NK-92 treated with Interleukin-12 subunit alpha and Interleukin-12 subunit beta, amount 100 ng/mL, for 24 hours (cell line): ENCODE measurements around the gene NTN1.
"Not testable (repeated sequence)": the region's sequence is repeated elsewhere in the genome, so short reads cannot be mapped to it uniquely, and the experiment has no call there.

ENCODE experiments used
- DNase-seq: peaks from one replicate; lab custom pipeline; 2025; lab: John Stamatoyannopoulos, UW

Gene NTN1

GRCh38 chr17:9021158-9021991 lies at the start of gene NTN1:
NTN1 (plus strand) TSS chr17:9021510; CDS start chr17:9022374, 864 bp downstream.
- no peak for DNase-seq

DNA sequence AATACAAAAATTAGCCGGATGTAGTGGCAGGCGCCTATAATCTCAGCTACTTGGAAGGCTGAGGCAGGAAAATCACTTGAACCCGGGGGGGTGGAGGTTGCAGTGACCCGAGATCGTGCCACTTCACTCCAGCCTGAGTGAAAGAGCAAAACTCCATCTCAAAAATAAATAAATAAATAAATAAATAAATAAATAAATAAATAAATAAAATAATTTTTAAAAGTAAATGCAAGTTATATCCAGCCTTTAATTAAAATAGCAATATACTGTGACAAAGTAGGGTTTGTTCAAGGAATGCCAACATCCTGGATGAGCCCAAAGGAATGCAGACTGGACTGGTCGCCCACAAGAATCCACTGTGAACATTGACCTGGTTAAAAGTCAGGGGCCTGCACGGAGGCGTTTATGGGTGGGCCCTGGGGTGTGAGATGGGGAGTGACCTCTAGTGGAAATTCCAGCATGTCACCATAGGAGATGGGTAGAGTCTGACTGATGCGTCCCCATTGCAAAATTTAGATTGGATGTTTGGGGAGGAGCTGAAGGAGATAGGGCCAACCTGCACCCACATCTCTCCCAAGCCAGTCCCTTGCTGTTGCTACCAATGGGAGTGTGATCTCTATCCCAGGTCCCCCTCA lies 46.1 kb upstream of the NTN1 start:
- DNase-seq: no peak

DNA sequence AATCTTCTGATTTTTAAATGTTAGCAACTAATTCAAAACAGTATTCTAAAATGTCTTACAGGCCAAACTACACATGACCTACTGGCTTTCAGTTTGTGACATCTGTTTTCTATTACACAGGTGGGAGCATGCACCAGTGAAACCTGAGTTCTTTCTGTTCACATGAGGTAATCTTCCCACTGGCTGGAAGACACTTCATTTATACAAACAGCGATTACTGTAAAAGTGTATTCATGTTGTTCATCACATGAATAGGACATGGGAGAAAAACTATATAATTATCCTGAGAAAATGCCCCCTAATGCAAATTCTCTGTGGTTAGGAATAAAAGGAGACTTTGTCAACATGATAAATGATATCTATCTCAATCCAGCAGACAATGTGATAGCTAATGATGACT lies 44.7 kb upstream of the NTN1 start:
- DNase-seq: no peak

DNA sequence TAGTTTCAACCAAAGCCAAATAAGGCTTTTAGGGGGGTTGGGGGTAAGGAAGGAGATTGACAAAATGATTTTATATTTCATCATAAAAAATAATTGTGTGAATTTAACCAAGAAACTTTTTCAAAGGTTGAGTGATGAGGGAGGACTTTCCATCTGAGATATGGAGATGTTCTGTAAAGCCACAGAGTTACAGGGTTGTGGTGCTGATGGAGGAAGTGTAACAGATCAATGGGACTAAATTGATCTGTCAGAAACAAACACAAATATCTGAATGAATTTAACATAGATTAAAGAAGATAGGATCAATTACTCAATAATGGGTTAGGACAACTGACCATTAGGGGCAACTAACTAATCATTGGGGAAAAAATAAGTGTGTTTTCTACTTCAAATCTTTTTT lies 41.6 kb upstream of the NTN1 start:
- no peak for DNase-seq

- no peak for DNase-seq
These were observed 39.9 kb upstream of the NTN1 start for GRCh38 chr17:8981443-8981842.

DNA sequence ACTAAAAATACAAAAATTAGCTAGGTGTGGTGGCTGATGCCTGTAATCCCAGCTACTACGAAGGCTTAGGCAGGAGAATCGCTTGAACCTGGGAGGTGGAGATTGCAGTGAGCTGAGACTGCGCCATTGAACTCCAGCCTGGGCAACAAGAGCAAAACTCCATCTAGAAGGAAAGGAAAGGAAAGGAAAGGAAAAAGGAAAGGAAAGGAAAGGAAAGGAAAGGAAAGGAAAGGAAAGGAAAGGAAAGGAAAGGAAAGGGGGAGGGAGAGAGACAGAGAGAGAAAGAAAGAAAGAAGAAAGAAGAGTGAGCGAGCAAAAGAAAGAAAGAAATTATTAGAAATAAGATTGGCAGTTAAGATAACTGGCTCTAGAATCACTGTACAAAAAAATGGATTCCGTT lies 37.1 kb upstream of the NTN1 start:
- DNase-seq: not testable (repeated sequence)

GRCh38 chr17:8985054-8985701 lies 36.1 kb upstream of the NTN1 start:
- DNase-seq: no peak

GRCh38 chr17:8986295-8986694 lies 35.0 kb upstream of the NTN1 start:
- DNase-seq: no peak

GRCh38 chr17:8988263-8988935 lies 32.9 kb upstream of the NTN1 start:
- DNase-seq: not testable (repeated sequence)

DNA sequence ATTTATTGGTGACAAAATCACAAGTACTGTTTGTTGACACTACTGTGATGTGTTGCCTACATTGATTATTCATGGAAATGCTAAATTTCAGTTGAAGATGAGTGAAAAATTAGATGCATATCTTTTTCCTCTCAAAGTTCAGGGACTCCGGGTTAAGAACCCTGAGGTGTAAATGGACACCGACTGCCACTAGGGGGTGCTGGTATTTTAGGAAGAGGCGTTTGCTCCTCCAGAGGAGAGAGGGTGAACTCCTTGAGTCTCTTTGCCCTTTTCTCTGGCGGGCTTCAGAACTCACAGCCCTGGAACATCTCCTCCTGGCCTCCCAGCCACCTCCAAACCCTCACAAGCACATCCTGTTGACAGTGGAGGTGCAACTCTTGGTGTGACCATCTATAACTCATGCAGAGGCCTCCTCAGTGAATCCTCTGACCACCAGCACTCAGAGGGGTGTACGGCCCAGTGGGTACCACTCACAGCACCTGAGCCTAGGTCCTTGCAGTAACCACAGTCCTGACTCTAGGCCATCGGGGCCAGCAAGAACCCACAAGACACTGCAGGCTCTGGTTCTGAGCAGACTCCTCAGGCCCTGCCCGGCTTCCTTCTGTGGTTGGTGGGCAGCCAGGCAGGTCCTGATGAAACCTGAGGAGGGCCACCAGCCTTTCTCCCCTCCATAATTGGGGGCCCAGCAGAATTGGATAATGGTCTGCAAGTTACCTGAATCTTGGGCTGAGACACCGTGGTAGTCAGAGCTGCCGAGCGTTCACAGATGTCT lies 29.6 kb upstream of the NTN1 start:
- DNase-seq: peak; percentile 3

- DNase-seq: no peak
These were observed 27.0 kb upstream of the NTN1 start for GRCh38 chr17:8994319-8994718.

- DNase-seq: no peak
These were observed 25.6 kb upstream of the NTN1 start for GRCh38 chr17:8995711-8996110.

DNA sequence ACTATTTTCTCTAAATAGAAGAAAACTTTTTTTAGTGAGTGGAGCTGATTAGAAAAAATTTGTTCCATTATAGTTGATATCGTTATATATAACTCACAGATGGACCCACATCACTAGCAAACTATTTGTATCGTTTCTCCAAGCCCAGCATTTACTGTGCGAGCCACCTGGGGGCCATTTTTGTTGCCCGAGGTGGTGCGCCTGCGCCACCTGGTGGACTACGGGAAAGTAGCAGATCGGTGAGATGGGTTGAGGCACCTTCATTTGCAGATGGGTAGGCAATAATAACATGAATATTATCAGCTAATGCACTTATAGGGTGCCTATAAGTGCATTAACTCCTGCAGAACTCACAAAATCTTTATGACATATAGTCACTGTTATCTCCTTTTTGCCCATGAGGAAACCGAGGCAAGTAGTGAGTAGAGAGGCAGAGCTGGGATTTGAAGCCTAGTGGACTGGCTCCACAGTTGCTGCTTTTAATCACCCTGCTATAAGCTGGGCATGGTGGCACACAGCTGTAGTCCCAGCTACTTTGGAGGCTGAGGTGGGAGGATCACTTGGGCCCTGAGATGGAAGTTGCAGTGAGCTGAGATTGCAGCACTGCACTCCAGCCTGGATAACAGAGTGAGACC lies 23.2 kb upstream of the NTN1 start:
- DNase-seq: peak; percentile 6

DNA sequence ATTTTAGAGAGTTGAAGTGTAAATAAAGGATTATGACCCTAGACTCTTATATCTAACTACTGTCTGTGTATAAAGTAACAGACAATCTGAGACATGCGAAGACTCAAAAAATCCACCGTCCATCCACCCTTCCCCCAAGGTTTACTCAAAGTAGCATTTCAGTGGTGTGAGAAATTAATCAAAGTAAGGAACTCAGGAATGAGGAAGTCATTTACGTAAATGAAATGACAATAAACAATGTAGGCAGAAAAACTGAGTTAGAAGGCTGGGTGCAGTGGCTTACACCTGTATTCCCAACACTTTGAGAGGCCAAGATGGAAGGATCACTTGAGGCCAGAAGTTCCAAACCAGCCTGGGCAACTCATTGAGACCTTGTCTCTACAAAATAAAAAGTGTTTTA lies 19.8 kb upstream of the NTN1 start:
- DNase-seq: no peak

- DNase-seq: no peak
These were observed 19.1 kb upstream of the NTN1 start for GRCh38 chr17:9002227-9002605.

DNA sequence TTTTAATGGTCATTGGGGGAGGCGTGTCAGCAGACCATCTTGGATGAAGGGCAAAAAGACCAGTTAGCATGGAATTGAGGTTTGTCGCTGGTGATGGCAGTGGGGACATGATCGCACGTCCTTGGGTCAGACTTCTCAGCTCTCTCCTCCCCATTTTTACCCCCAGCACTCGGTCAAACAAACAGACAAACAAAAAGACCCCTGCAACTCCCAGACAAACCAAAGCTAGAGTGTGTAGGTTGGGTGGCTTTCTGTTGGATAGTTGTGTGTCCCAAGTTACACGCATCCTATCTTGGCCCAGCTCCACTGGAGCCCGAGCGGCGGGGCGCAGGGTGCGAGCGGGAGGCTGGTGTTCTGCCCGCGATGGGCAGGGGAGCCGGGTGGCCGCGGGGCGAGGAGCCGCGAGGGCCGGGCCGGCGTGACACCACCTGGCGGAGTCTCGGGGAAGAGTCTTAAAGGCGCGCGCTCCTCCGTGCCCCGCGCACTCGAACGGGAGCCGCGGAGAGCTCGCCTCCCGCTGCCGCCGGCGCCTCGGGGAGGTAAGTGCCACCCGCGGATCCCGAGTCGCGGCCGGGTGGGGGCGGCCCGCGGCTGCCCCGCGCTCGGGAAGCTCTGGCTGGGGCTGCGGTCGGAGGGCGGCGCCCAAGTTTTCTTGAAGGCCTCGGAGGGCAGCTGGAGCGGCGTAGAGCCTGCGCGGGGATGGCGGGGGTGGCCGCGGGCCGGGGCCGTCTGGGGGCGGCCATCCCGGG lies 18.5 kb upstream of the NTN1 start:
- DNase-seq: no peak

GRCh38 chr17:9003355-9004131 lies 17.8 kb upstream of the NTN1 start:
- DNase-seq: no peak

- no peak for DNase-seq
These were observed 17.0 kb upstream of the NTN1 start for GRCh38 chr17:9004132-9004960.

DNA sequence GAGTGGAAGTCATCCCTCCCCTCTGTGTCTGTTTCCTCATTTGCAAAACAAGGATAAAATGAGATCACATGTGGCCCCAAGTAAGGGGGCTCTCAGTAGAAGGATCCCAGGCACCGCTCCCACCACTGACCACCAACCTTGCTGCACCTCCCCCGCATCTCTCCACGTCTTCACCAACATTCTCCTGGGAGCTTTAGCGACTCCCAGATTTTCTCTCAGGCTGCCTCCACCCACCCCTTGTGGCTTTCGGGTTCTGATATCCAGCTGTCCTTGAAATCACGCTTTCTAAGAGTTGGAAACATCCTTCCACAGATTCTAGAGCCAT lies 16.4 kb upstream of the NTN1 start:
- DNase-seq: no peak
